ENCODE measurements around the gene EID3. TPM values are rescaled to one million over a fixed set of nuclear protein-coding genes. Genes with fewer than 3 reads are reported as not detected.

EID3 gene
- total RNA-seq, 1 donor = 19.2 TPM

- TF ChIP-seq, protein P1, sequence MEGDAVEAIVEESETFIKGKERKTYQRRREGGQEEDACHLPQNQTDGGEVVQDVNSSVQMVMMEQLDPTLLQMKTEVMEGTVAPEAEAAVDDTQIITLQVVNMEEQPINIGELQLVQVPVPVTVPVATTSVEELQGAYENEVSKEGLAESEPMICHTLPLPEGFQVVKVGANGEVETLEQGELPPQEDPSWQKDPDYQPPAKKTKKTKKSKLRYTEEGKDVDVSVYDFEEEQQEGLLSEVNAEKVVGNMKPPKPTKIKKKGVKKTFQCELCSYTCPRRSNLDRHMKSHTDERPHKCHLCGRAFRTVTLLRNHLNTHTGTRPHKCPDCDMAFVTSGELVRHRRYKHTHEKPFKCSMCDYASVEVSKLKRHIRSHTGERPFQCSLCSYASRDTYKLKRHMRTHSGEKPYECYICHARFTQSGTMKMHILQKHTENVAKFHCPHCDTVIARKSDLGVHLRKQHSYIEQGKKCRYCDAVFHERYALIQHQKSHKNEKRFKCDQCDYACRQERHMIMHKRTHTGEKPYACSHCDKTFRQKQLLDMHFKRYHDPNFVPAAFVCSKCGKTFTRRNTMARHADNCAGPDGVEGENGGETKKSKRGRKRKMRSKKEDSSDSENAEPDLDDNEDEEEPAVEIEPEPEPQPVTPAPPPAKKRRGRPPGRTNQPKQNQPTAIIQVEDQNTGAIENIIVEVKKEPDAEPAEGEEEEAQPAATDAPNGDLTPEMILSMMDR (IDR thresholded peaks at IDR 0.05; ENCODE audit: extremely low read depth, low read depth, low read length) = no peak
- Histone ChIP-seq H3K36me3 (ENCODE audit: insufficient read depth, low read length) (peaks cover 54% of the 10 kb centered on the region), H4K20me1 (ENCODE audit: insufficient read depth, low read length) (peaks cover 28% of the 10 kb centered on the region)
Observed at GRCh38 chr12:104354167-104354867, 50.8 kb downstream of the EID3 start.

More at GRCh38 chr12:104354167-104354867, 50.8 kb downstream of the EID3 start:
- H3K79me2 ChIP-seq (ENCODE audit: insufficient read depth, low read length) = peaks cover 8% of the 10 kb centered on the region
- no peak for DNase-seq (ENCODE audit: insufficient read length, low spot score, missing footprints)
- H3K4me3 ChIP-seq (ENCODE audit: insufficient read depth, low read length) = no peak overlapping the region
- H3K27ac ChIP-seq (ENCODE audit: low read depth, low read length) = no peak overlapping the region
- no peak overlapping the region for H2AFZ ChIP-seq (ENCODE audit: low read length)
- H3K27me3 ChIP-seq (ENCODE audit: insufficient read depth, low read length) = no peaks in the 10 kb centered on the region
- H3K4me1 ChIP-seq (ENCODE audit: insufficient read depth, low read length) = no peaks in the 10 kb centered on the region
- no peaks in the 10 kb centered on the region for H3K9me3 ChIP-seq (ENCODE audit: low read depth, low read length)
- H3K4me2 ChIP-seq (ENCODE audit: insufficient read depth, low read length) = no peak overlapping the region

Other genes with a start within 250 kb of the EID3 start
- 25.7 and 27.7 TPM in 2 replicates for gene HCFC2, start 239.2 kb upstream of the EID3 start, total RNA-seq
- 22.4 and 25.7 TPM in 2 replicates for gene NFYB, start 165.5 kb upstream of the EID3 start, total RNA-seq
- gene TXNRD1, start 88.0 kb upstream of the EID3 start, total RNA-seq = 323 and 502 TPM in 2 replicates
- gene CHST11, start 153.2 kb downstream of the EID3 start, total RNA-seq = 23.0 and 24.6 TPM in 2 replicates